ENCODE results near the gene CD99. TPM values are rescaled to one million over a fixed set of nuclear protein-coding genes. Genes with fewer than 3 reads are reported as not detected.

The CD99 gene
- total and polyA plus RNA-seq, 2 experiments from 2014 or later = 28.5 to 43.1 TPM

- Histone ChIP-seq H3K27me3 (ENCODE audit: insufficient read depth) (no peaks in the 10 kb centered on the region), H3K4me3 (no peak overlapping the region), H3K9me2 (ENCODE audit: insufficient read depth) (no peaks in the 10 kb centered on the region; the same call in 1 of the 2 replicates), H2AFZ (no peak overlapping the region), H4K20me1 (replicated peaks; ENCODE audit: insufficient read depth) (no peaks in the 10 kb centered on the region), H3K4me2 (no peak overlapping the region), H3K36me3 (ENCODE audit: insufficient read depth) (no peaks in the 10 kb centered on the region; the same call in 1 of the 2 replicates), H3K4me1 (ENCODE audit: insufficient read depth) (no peaks in the 10 kb centered on the region), H3F3A (replicated peaks; ENCODE audit: low read depth) (no peaks in the 10 kb centered on the region), H3K27ac (ENCODE audit: low read depth) (no peak overlapping the region), H3K79me2 (replicated peaks; ENCODE audit: insufficient read depth) (no peaks in the 10 kb centered on the region)
- ATAC-seq (no peak), DNase-seq (ENCODE audit: low spot score) (no peak)
- Mint-ChIP-seq H3K36me3 (ENCODE audit: low read depth) (peaks cover 34% of the 10 kb centered on the region), H3K27me3 (ENCODE audit: insufficient read depth, low read depth, poor library complexity) (peaks cover 10% of the 10 kb centered on the region), H3K9me3 (no peaks in the 10 kb centered on the region), H3K4me3 (no peak overlapping the region), H3K4me1 (no peaks in the 10 kb centered on the region; the same call in 2 of the 3 replicates), H3K27ac (no peak overlapping the region)
- TF ChIP-seq STAT1 (IDR thresholded peaks at IDR 0.05; ENCODE audit: unreplicated experiment) (no peak), NANOG (IDR thresholded peaks at IDR 0.05; ENCODE audit: borderline replicate concordance) (no peak), CREB1 (CRISPR knock-in tag; IDR thresholded peaks at IDR 0.05; ENCODE audit: low read depth) (no peak), ZNF462 (CRISPR knock-in tag; IDR thresholded peaks at IDR 0.05) (no peak), EZH2phosphoT487 (IDR thresholded peaks at IDR 0.05; ENCODE audit: unreplicated experiment) (no peak), EZH2 (IDR thresholded peaks at IDR 0.05; ENCODE audit: low read depth, unreplicated experiment) (no peak), POLR2AphosphoS5 (IDR thresholded peaks at IDR 0.05; ENCODE audit: low read depth) (no peak), ETS1 (IDR thresholded peaks at IDR 0.05) (no peak), ZNF331 (CRISPR knock-in tag; IDR thresholded peaks at IDR 0.05; ENCODE audit: low read depth) (no peak), ZNF114 (CRISPR knock-in tag; IDR thresholded peaks at IDR 0.05) (no peak), JUNB (IDR thresholded peaks at IDR 0.05; ENCODE audit: unreplicated experiment) (no peak)
- TF ChIP-seq, protein P1, sequence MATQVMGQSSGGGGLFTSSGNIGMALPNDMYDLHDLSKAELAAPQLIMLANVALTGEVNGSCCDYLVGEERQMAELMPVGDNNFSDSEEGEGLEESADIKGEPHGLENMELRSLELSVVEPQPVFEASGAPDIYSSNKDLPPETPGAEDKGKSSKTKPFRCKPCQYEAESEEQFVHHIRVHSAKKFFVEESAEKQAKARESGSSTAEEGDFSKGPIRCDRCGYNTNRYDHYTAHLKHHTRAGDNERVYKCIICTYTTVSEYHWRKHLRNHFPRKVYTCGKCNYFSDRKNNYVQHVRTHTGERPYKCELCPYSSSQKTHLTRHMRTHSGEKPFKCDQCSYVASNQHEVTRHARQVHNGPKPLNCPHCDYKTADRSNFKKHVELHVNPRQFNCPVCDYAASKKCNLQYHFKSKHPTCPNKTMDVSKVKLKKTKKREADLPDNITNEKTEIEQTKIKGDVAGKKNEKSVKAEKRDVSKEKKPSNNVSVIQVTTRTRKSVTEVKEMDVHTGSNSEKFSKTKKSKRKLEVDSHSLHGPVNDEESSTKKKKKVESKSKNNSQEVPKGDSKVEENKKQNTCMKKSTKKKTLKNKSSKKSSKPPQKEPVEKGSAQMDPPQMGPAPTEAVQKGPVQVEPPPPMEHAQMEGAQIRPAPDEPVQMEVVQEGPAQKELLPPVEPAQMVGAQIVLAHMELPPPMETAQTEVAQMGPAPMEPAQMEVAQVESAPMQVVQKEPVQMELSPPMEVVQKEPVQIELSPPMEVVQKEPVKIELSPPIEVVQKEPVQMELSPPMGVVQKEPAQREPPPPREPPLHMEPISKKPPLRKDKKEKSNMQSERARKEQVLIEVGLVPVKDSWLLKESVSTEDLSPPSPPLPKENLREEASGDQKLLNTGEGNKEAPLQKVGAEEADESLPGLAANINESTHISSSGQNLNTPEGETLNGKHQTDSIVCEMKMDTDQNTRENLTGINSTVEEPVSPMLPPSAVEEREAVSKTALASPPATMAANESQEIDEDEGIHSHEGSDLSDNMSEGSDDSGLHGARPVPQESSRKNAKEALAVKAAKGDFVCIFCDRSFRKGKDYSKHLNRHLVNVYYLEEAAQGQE (IDR thresholded peaks at IDR 0.05; ENCODE audit: unreplicated experiment) = no peak
- TF ChIP-seq, protein P2, sequence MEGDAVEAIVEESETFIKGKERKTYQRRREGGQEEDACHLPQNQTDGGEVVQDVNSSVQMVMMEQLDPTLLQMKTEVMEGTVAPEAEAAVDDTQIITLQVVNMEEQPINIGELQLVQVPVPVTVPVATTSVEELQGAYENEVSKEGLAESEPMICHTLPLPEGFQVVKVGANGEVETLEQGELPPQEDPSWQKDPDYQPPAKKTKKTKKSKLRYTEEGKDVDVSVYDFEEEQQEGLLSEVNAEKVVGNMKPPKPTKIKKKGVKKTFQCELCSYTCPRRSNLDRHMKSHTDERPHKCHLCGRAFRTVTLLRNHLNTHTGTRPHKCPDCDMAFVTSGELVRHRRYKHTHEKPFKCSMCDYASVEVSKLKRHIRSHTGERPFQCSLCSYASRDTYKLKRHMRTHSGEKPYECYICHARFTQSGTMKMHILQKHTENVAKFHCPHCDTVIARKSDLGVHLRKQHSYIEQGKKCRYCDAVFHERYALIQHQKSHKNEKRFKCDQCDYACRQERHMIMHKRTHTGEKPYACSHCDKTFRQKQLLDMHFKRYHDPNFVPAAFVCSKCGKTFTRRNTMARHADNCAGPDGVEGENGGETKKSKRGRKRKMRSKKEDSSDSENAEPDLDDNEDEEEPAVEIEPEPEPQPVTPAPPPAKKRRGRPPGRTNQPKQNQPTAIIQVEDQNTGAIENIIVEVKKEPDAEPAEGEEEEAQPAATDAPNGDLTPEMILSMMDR (conservative IDR thresholded peaks at IDR 0.05; ENCODE audit: low read depth in 2 of 2) = no peak
Observed at GRCh38 chrX:2650865-2651264, 40.2 kb upstream of the CD99 start.
